Subcutaneous abdominal adipose tissue (tissue), 5 donors: ENCODE measurements around the gene RND2.
"Not testable (repeated sequence)": the region's sequence is repeated elsewhere in the genome, so short reads cannot be mapped to it uniquely, and the experiment has no call there.

Experiments
- H3K27ac ChIP-seq: one replicate; pipeline ENCODE4 v1.7.0; 2013; ENCODE audit warnings: low read depth, mild to moderate bottlenecking, inconsistent platforms, low read length, moderate library complexity
- H3K27me3 ChIP-seq, 5 donors: one replicate each; pipeline ENCODE4 v1.7.0; 2013; ENCODE audit warnings: low read length in 5 of 5, inconsistent platforms in 1 of 5; ENCODE audit not compliant: control insufficient read depth in 5 of 5, insufficient read depth in 4 of 5
- H3K36me3 ChIP-seq, 5 donors: one replicate each; pipeline ENCODE4 v1.7.0; 2013; ENCODE audit warnings: low read length in 5 of 5; ENCODE audit not compliant: control insufficient read depth in 5 of 5, insufficient read depth in 5 of 5
- H3K4me1 ChIP-seq, 5 donors: one replicate each; pipeline ENCODE4 v1.7.0; 2013; ENCODE audit warnings: low read length in 5 of 5, mild to moderate bottlenecking in 3 of 5, moderate library complexity in 1 of 5; ENCODE audit not compliant: control insufficient read depth in 5 of 5, insufficient read depth in 5 of 5
- H3K4me3 ChIP-seq, 5 donors: one replicate each; pipeline ENCODE4 v1.7.0; 2013; ENCODE audit warnings: low read length in 5 of 5, low read depth in 1 of 5
- H3K9ac ChIP-seq, 5 donors: one replicate each; pipeline ENCODE4 v1.7.0; 2013; ENCODE audit warnings: low read length in 5 of 5, mild to moderate bottlenecking in 4 of 5, moderate library complexity in 3 of 5
- H3K9me3 ChIP-seq, 5 donors: one replicate each; pipeline ENCODE4 v1.7.0; 2013; ENCODE audit warnings: low read length in 5 of 5; ENCODE audit not compliant: control insufficient read depth in 5 of 5
- donor health status: healthy.
- donor health status: healthy.
- donor health status: healthy.
- donor health status: healthy.
- donor health status: healthy.

Gene RND2, protein sequence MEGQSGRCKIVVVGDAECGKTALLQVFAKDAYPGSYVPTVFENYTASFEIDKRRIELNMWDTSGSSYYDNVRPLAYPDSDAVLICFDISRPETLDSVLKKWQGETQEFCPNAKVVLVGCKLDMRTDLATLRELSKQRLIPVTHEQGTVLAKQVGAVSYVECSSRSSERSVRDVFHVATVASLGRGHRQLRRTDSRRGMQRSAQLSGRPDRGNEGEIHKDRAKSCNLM

DNA sequence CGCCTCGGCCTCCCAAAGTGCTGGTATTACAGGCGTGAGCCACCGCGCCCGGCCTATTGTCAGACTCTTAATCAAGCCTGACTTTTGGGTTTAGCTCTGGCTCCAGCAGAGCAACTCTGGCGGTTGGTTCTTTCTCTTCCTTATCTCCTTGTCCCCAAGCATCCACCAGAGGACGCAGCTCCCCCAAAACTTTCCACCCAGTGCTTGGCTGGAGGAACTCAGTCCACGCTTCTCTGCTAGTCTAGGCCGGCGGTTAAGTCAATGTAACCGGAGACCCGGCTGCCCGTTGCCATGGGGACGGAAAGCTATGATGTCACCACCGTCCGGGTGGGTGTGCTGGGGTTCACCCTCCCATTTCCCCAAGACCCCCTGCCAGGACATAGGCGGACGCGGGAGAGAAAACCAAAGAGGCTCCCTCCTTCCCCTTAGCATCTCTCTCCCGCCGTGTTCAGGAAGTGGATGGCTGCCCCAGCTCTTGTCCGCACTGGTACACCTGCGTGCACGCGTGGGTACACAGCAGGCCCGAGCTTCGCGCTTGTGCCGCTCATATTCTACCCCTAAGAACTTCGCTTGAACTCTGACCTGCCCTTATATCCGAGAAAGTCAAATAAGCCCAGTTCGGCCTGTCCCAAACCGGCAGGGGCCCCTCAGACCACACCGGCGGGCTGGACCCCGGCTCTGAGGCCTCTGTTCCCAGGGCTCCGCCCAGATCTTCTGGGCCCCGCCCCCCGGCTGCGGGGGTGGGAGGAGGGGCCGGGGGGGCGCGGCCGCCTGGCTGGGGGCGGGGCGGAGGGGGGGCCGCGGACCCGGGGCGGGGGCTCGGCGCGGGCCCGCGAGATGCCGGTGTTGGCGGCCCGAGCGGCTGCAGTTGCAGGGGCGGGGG is at the start of gene RND2:
Gene RND2, plus strand, starts transcription at position 825 of the 883 bp plus-strand sequence. CDS start 117 bp downstream, outside the sequence.
- Histone ChIP-seq H3K4me3 (peak within 1 kb of the TSS; percentile 64 to 78 (median 71)), H3K9ac (peak within 1 kb of the TSS in 4 of 5 donors; percentile 55 to 74 (median 63)), H3K4me1 (peaks cover 4 to 44% (median 29%) of the 10 kb centered on the region in 5 donors), H3K9me3 (no peaks in the 10 kb centered on the region), H3K27ac (no peak within 1 kb of the TSS), H3K27me3 (no peaks in the 10 kb centered on the region), H3K36me3 (no peaks in the 10 kb centered on the region)

DNA sequence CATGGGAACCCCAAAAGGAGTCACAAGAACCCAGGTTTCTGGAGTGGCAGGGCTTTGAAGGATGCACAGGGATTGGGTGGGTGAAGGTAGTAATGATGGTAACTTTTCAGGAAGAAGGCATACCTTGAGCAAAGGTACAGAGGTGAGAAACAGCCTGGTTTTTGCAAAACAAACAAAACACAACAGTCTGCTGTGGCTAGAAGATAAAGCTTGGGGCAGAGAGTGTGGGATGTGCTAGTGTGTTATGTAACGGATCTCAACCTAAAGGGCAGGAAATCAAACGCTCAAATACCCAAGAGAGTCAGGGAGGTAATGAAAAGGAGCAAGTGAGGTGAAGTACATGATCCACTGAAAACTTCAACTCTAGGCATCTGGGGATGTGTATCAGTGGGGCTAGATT is 49.8 kb upstream of the RND2 start:
- H3K4me3 ChIP-seq = no peak overlapping the region
- no peaks in the 10 kb centered on the region for H3K36me3 ChIP-seq
- no peak overlapping the region for H3K27ac ChIP-seq
- H3K4me1 ChIP-seq = peaks cover 0 to 9% (median 9%) of the 10 kb centered on the region in 5 donors
- H3K9me3 ChIP-seq = no peaks in the 10 kb centered on the region
- H3K27me3 ChIP-seq = no peaks in the 10 kb centered on the region
- no peak overlapping the region for H3K9ac ChIP-seq

DNA sequence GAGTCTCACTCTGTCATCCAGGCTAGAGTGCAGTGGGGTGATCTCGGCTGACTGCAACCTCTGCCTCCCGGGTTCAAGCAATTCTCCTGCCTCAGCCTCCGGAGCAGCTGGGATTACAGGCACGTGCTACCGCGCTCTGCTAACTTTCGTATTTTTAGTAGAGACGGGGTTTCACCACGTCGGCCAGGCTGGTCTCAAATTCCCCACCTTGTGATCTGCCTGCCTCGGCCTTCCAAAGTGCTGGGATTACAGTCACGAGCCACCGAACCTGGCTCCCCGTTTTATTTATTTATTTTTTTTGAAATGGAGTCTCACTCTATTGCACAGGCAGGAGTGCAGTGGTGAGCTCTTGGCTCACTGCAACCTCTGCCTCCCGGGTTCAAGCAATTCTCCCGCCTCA is 49.3 kb upstream of the RND2 start:
- H3K4me1 ChIP-seq = peaks cover 0 to 11% (median 9%) of the 10 kb centered on the region in 5 donors
- H3K9ac ChIP-seq, H3K36me3 ChIP-seq, H3K4me3 ChIP-seq, H3K27ac ChIP-seq, H3K9me3 ChIP-seq, H3K27me3 ChIP-seq: not testable (repeated sequence)

DNA sequence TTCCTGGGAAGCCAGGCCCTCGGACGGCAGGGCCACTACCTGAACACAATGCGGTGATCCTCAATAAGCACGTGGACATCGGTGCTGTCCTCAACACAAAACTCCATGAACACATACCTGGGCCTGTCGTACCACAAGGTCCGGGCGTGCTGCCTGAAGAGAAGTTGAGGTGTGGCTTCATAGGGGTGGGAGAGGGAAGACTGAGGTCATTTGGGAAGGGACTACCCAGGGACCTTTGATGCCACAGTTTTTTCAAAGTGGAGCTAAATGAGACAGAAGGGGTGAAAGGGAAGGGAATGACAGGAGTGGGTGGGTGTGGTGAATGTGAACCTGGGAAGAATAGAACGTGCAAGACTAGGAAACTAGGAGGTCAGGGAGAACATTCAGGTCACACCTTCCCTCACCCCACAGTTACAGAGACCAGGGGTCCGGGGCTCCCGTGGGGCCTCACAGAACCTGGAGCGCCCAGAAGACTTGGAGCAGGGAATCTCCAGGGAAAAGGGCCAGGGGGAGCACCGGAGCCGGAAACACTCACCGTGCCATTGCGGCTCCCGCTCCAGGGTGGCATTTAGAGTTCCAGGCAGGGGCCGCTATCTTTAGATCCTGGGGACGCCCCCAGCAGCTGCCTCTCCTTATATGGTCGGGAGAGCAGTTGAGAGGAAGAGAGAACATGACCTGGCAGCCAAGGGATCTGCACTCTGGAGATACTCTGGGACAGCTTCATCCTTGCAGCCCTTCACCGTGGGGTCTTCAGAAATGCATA is 45.3 kb upstream of the RND2 start, which contains the start of gene PTGES3L:
Gene PTGES3L, minus strand, starts transcription at position 570 of the 763 bp plus-strand sequence. Its CDS starts 27 bp downstream, at position 543.
- Histone ChIP-seq H3K36me3 (no peaks in the 10 kb centered on the region), H3K4me1 (peaks cover 0 to 36% (median 32%) of the 10 kb centered on the region in 5 donors), H3K9me3 (no peaks in the 10 kb centered on the region), H3K27ac (peak within 1 kb of the TSS; percentile 69), H3K9ac (peak within 1 kb of the TSS in 4 of 5 donors; percentile 84 to 89 (median 87)), H3K27me3 (no peaks in the 10 kb centered on the region), H3K4me3 (peak within 1 kb of the TSS; percentile 82 to 95 (median 88))

DNA sequence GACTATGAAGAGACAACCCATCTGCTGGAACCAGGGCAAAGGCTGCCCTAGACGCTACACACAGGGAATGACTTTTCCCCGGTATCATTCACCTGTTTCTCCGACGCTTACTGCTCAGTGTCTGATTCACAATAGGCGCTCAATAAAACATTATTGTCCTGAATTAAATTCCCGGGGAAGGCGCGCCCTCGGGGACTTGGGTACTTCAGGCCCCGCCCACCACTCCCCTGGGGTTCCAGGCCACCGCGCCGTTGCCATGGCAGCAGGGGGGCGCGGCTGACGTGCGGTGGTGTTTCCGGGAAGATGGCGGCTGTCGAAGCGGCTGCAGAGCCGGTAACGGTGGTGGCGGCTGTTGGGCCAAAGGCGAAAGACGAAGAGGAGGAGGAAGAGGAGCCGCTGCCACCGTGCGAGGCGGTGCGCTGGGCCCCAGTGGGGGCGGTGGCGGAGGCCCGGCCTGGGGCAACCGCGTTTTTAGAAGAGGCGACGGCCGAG is 44.7 kb upstream of the RND2 start, which contains the start of gene RUNDC1:
Gene RUNDC1, plus strand, starts transcription at position 292 of the 492 bp plus-strand sequence. Its CDS starts 12 bp downstream, at position 304.
- H3K27ac ChIP-seq = peak within 1 kb of the TSS; percentile 69
- peaks cover 0 to 42% (median 38%) of the 10 kb centered on the region in 5 donors for H3K4me1 ChIP-seq
- no peaks in the 10 kb centered on the region for H3K9me3 ChIP-seq
- H3K27me3 ChIP-seq = no peaks in the 10 kb centered on the region
- peak within 1 kb of the TSS; percentile 53 to 89 (median 87) for H3K9ac ChIP-seq
- peak within 1 kb of the TSS; percentile 82 to 95 (median 88) for H3K4me3 ChIP-seq
- H3K36me3 ChIP-seq = no peaks in the 10 kb centered on the region

DNA sequence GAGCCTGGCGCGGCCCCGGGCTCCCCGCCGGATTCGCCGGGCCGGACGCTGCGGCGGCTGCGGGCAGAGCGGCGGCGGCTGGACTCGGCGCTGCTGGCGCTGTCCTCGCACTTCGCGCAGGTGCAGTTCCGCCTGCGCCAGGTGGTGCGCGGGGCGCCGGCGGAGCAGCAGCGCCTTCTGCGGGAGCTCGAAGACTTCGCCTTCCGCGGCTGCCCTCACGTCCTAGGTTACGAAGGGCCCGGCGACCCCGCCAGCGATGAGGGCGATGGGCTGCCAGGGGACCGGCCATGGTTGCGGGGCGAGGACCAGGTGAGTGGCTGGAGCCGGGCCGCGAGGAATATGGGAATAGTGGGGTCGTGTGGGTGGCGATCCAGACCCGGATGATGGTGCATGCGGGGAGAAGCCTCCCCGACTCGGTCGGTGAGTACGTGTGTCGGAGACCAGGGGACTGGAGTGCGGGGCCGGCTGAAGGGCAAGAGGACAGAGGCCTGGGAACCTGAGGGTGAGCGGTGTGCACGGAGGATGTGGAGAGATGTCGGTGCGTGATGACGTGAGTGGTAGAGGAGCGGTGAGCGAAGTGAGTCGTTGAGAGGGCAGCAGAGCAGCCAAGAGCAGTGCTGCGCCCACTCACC is 44.1 kb upstream of the RND2 start:
- Histone ChIP-seq H3K27ac (peak overlapping the region; percentile 69), H3K4me3 (peak overlapping the region; percentile 82 to 95 (median 88)), H3K9ac (peak overlapping the region; percentile 53 to 89 (median 87)), H3K36me3 (no peaks in the 10 kb centered on the region), H3K27me3 (no peaks in the 10 kb centered on the region), H3K4me1 (peaks cover 0 to 46% (median 43%) of the 10 kb centered on the region in 5 donors), H3K9me3 (no peaks in the 10 kb centered on the region)

DNA sequence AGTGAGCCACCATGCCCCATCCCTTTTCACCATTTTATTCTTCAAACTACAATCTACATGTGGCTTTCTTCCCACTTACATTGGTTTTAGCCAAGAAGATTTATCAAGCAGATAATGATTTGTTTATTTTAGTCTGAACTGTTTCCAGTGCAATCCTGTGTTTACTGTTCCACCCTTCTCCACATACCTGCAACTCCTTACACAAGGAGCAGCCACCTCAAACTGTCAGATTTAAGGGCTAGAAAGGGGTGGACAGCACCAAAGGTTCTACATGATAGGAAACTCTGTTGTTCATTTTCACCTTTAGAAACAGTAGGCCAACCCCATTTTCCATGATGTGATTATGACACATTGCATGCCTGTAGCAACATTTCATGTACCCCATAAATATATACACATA is 42.8 kb upstream of the RND2 start:
- H3K4me1 ChIP-seq = peaks cover 0 to 56% (median 54%) of the 10 kb centered on the region in 5 donors
- H3K9me3 ChIP-seq = no peaks in the 10 kb centered on the region
- H3K27ac ChIP-seq = no peak overlapping the region
- peak overlapping the region in 2 of 5 donors; percentile 88 to 90 for H3K4me3 ChIP-seq
- H3K9ac ChIP-seq = no peak overlapping the region
- no peaks in the 10 kb centered on the region for H3K27me3 ChIP-seq
- H3K36me3 ChIP-seq = peaks cover 0 to 4% (median 3%) of the 10 kb centered on the region in 5 donors

DNA sequence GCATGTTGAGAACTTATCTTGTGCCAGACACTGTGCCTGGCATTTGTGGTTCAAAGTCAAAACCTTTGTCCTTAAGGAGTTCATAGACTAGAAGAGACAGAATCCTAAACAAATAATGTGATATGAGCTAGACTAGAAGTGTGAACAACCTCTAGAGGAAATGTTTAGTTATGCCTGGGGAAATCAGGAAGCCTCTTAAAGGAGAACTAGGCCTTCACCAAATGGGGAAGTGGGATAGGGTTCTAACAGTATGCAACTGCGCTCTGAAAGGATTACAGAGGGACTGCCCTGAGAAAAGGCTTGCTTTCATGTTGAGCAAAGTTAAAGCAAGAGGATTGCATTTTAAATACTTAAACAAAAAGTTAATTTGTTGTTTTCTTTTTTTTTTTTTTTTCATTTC is 39.8 kb upstream of the RND2 start:
- peaks cover 0 to 60% (median 53%) of the 10 kb centered on the region in 5 donors for H3K4me1 ChIP-seq
- H3K27me3 ChIP-seq = no peaks in the 10 kb centered on the region
- H3K9me3 ChIP-seq = no peaks in the 10 kb centered on the region
- H3K27ac ChIP-seq = peak overlapping the region; percentile 8
- H3K4me3 ChIP-seq = no peak overlapping the region
- H3K36me3 ChIP-seq = peaks cover 5 to 31% (median 25%) of the 10 kb centered on the region in 5 donors
- no peak overlapping the region for H3K9ac ChIP-seq

DNA sequence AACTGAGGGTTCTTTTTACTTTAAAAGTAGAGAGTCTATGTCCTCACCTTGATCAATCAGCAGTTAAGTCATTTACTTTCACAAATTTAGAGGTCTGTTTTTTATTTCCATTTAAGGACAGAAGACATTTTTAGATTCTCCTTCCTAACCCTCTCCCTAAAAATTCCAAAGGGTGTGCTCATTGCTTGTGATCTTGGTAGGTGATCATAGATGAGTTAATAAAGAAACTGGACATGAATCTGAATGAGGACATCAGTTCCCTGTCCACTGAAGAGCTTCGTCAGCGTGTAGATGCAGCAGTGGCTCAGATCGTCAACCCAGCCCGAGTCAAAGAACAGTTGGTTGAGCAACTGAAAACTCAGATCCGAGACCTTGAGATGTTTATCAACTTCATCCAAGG is 35.9 kb upstream of the RND2 start:
- Histone ChIP-seq H3K36me3 (peaks cover 9 to 68% (median 53%) of the 10 kb centered on the region in 5 donors), H3K27me3 (no peaks in the 10 kb centered on the region), H3K9ac (no peak overlapping the region), H3K27ac (no peak overlapping the region), H3K9me3 (no peaks in the 10 kb centered on the region), H3K4me1 (peaks cover 0 to 42% (median 31%) of the 10 kb centered on the region in 5 donors), H3K4me3 (no peak overlapping the region)
